ENCODE measurements around the gene EPB42.

The EPB42 gene

GRCh38 chr15:43249699-43250203, 28.9 kb upstream of the EPB42 start:
- Mint-ChIP-seq H3K4me3 (peak overlapping the region; percentile 17 to 22), H3K4me1 (peaks cover 57% of the 10 kb centered on the region), H3K27me3 (peaks cover 16% of the 10 kb centered on the region), H3K9me3 (peaks cover 0 to 6% of the 10 kb centered on the region in 2 donors), H3K27ac (peak overlapping the region; percentile 23 to 72)
- ATAC-seq, result peak; percentile 71
- DNase-seq, result peak in 1 of 2 donors; percentile 50

DNA sequence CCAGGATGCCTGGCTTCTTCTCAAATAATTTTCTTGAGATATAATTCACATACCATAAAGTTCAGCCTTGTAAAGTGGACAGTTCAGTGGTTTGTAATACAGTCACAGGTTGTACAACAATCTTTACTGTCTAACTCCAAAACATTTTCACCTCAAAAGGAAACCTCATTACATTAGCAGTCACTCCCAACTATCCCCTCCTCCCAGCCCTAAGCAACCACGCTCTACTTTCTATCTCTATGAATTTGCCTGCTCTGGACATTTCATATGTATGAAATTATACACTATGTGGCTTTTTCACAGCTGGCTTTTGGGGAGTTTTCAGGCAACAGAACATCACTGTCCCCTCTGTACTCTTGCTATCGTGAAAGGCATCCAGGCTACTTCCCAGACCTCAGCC, 28.4 kb upstream of the EPB42 start:
- Mint-ChIP-seq H3K9me3 (peaks cover 0 to 6% of the 10 kb centered on the region in 2 donors), H3K27ac (peak overlapping the region in 1 of 2 donors; percentile 72), H3K4me3 (peak overlapping the region; percentile 17 to 22), H3K4me1 (peaks cover 52% of the 10 kb centered on the region), H3K27me3 (peaks cover 11% of the 10 kb centered on the region)
- DNase-seq, result no peak
- no peak for ATAC-seq

DNA sequence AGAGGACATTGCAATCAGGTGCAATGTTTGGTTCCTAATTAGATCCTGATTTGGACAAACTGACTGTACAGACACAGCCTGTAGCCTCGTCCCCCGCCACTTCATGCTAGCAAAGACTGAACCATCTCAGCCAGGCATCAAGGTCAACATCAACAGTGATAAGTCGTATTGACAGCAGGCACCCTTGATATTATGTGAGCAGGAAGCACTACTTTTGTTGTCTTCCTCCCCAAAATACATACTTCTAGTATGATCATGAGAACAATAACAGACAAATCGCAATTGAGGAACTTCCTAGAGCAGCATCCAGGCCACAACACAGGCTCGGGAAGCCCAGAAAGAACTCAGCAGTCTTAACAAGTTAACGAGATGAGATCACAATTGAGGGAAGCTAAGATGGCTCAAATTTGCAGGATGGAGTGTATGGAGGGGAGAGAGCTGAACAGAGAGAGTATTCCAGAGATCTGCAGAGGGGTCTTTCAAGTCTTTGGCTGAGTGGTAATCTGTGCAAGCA, 25.5 kb upstream of the EPB42 start:
- Mint-ChIP-seq H3K9me3 (peaks cover 0 to 6% of the 10 kb centered on the region in 2 donors), H3K4me3 (no peak overlapping the region), H3K27ac (no peak overlapping the region), H3K27me3 (no peaks in the 10 kb centered on the region), H3K4me1 (peaks cover 24% of the 10 kb centered on the region)
- ATAC-seq (no peak), DNase-seq (no peak)

- DNase-seq, result no peak
- no peak overlapping the region for H3K27ac Mint-ChIP-seq
- no peaks in the 10 kb centered on the region for H3K27me3 Mint-ChIP-seq
These were observed 23.3 kb upstream of the EPB42 start for GRCh38 chr15:43244092-43244491.

DNA sequence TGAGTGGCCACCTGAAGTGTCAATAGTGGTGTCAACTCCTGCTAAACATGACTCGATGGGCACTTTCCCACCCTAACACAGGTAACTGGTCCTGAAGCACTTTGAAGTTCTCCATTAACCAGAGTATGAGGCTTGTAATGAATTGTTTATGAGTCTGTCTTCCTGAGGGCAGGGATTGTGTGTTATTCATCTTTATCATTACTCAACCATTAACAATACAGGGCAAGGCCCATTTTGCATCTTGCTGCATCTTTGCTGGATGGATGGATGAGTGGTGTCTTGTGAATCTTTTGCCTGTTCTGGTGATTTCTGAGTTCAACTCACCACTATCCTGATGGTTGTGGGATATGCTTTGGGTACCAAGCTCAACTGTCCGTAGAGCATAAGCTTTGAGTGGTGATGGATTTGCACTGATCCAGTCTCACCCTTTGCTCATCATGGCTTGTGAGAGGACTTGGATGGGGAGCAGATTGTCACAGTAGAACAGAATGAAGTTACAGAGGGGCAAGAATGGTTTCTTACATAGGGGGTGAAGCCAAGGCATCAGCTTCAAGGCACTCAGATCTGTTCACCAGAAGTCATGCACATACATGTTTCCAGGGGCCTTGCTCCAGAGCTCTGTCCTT, 22.3 kb upstream of the EPB42 start:
- H3K27me3 Mint-ChIP-seq, result peaks cover 4% of the 10 kb centered on the region
- H3K4me3 Mint-ChIP-seq, result no peak overlapping the region
- peaks cover 25% of the 10 kb centered on the region for H3K4me1 Mint-ChIP-seq
- DNase-seq (no peak), ATAC-seq (no peak)
- H3K9me3 Mint-ChIP-seq, result no peaks in the 10 kb centered on the region
- H3K27ac Mint-ChIP-seq, result no peak overlapping the region

More at GRCh38 chr15:43244092-43244491, 23.3 kb upstream of the EPB42 start:
- ATAC-seq, result no peak
- Mint-ChIP-seq H3K4me1 (peaks cover 18% of the 10 kb centered on the region), H3K9me3 (no peaks in the 10 kb centered on the region), H3K4me3 (no peak overlapping the region)

GRCh38 chr15:43242616-43243015, 21.8 kb upstream of the EPB42 start:
- no peak overlapping the region for H3K27ac Mint-ChIP-seq
- H3K4me3 Mint-ChIP-seq, result no peak overlapping the region
- ATAC-seq, result no peak
- DNase-seq, result no peak
- peaks cover 9% of the 10 kb centered on the region for H3K27me3 Mint-ChIP-seq
- no peaks in the 10 kb centered on the region for H3K9me3 Mint-ChIP-seq
- H3K4me1 Mint-ChIP-seq, result peaks cover 30% of the 10 kb centered on the region

- Mint-ChIP-seq H3K27ac (no peak overlapping the region), H3K27me3 (peaks cover 10% of the 10 kb centered on the region), H3K9me3 (no peaks in the 10 kb centered on the region), H3K4me3 (no peak overlapping the region), H3K4me1 (peaks cover 30% of the 10 kb centered on the region)
- DNase-seq (no peak), ATAC-seq (no peak)
These were observed 20.3 kb upstream of the EPB42 start for GRCh38 chr15:43241100-43241499.

DNA sequence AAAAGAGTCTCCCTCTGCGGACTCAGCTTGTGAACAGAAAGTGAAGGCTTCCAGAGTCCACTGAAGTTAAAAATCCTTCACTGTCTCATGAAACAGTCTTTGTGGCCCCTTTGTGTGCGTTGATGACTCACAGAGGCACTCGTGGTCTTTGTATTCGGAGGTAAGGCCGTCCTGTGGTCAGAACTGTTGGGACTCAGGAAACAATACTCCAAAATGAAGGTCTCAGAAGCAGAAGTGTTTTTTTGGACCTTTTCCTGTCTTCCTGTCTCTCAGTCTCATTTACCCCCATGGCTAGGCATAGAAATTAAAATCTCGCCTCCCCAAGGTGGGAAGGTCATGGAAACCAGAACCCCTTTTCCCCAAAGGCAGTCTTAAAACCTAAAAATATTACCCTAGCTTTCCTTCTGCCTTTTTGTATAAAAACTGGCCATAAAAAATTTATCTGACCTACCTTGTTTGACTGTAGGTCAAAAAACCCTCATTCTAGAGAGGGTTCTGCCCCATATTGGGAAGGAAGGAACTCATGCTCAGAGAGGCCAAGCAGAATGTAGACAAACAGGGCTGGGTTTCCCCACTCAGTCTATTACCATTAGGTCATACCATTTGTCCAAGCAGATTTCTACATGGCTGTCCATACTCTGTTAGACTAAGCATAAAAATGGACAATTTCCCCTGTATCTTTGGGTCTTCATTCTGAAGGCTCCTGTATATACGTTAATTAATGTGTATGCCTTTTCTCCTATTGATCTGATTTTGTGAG, 19.1 kb upstream of the EPB42 start:
- peak; percentile 86 for ATAC-seq
- peak overlapping the region; percentile 26 to 31 for H3K4me3 Mint-ChIP-seq
- peak; percentile 14 to 36 for DNase-seq
- H3K9me3 Mint-ChIP-seq, result no peaks in the 10 kb centered on the region
- peak overlapping the region in 1 of 2 donors; percentile 62 for H3K27ac Mint-ChIP-seq
- H3K27me3 Mint-ChIP-seq, result peaks cover 20% of the 10 kb centered on the region
- H3K4me1 Mint-ChIP-seq, result peaks cover 30% of the 10 kb centered on the region

- peak overlapping the region in 1 of 2 donors; percentile 87 for H3K27ac Mint-ChIP-seq
- peaks cover 30% of the 10 kb centered on the region for H3K4me1 Mint-ChIP-seq
- ATAC-seq, result no peak
- no peak overlapping the region for H3K4me3 Mint-ChIP-seq
- H3K27me3 Mint-ChIP-seq, result peaks cover 26% of the 10 kb centered on the region
- DNase-seq, result no peak
- no peaks in the 10 kb centered on the region for H3K9me3 Mint-ChIP-seq
These were observed 17.9 kb upstream of the EPB42 start for GRCh38 chr15:43238671-43239131.

- ATAC-seq, result no peak
- H3K4me1 Mint-ChIP-seq, result peaks cover 30% of the 10 kb centered on the region
These were observed 17.1 kb upstream of the EPB42 start for GRCh38 chr15:43237842-43238470.

GRCh38 chr15:43235536-43235935, 14.7 kb upstream of the EPB42 start:
- H3K4me1 Mint-ChIP-seq, result peaks cover 29% of the 10 kb centered on the region
- DNase-seq, result no peak
- ATAC-seq, result no peak
- H3K27me3 Mint-ChIP-seq, result peaks cover 26% of the 10 kb centered on the region
- no peaks in the 10 kb centered on the region for H3K9me3 Mint-ChIP-seq
- peak overlapping the region in 1 of 2 donors; percentile 80 for H3K27ac Mint-ChIP-seq
- H3K4me3 Mint-ChIP-seq, result no peak overlapping the region

More at GRCh38 chr15:43237842-43238470, 17.1 kb upstream of the EPB42 start:
- Mint-ChIP-seq H3K27me3 (peaks cover 26% of the 10 kb centered on the region), H3K4me3 (no peak overlapping the region), H3K9me3 (no peaks in the 10 kb centered on the region), H3K27ac (no peak overlapping the region)
- DNase-seq, result no peak

- no peak for ATAC-seq
- H3K27ac Mint-ChIP-seq, result no peak overlapping the region
These were observed 11.6 kb upstream of the EPB42 start for GRCh38 chr15:43232289-43232874.

DNA sequence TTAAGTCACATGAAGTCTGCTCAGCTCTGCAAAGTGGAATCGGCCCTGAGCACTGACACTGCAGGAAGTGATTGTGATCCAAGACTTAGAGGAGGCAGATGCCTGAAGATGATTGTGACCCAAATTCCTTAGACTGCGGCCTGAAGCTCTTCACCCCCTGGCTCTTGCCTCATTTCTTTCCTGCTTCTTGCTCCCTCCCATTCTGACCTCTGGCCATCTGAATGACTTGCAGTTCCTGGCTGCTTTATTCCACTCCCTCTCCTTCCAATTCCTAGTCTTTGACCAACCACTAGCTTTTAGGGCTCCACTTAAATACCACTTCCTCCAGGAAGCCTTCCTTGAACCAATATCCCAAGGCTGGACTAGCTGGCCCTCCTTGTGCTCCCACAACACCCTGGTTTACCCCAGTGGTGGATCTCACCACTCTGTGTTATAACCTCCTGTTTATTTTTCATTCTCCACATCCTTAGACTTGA, 9.9 kb upstream of the EPB42 start:
- Mint-ChIP-seq H3K27me3 (peaks cover 33% of the 10 kb centered on the region), H3K9me3 (no peaks in the 10 kb centered on the region), H3K4me1 (peaks cover 4% of the 10 kb centered on the region), H3K27ac (no peak overlapping the region), H3K4me3 (no peak overlapping the region)
- ATAC-seq, result no peak
- DNase-seq, result no peak

More at GRCh38 chr15:43232289-43232874, 11.6 kb upstream of the EPB42 start:
- DNase-seq, result no peak
- Mint-ChIP-seq H3K9me3 (no peaks in the 10 kb centered on the region), H3K27me3 (peaks cover 23% of the 10 kb centered on the region), H3K4me1 (no peaks in the 10 kb centered on the region), H3K4me3 (no peak overlapping the region)

DNA sequence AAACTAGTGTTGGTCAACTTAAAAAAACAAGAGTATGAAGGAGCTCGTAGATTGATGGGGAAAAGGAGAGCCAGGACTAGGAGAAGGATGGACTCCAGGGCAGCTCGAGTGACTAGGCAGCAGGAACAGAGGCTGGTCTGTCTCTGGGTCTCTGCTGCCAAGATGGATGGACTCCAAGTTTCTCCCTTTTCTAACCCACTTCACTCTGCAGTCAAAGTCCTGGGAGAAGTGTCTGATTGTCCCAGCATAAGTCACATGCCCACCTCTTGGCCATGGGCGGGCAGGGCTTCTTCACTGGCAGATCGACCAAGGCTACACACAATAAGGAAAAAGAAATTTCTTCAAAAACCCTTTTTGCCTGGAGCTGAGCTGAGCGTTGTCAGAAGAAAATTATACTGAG, 9.2 kb upstream of the EPB42 start:
- Mint-ChIP-seq H3K9me3 (no peaks in the 10 kb centered on the region), H3K27ac (no peak overlapping the region), H3K4me1 (peaks cover 9% of the 10 kb centered on the region), H3K4me3 (no peak overlapping the region), H3K27me3 (peaks cover 31% of the 10 kb centered on the region)
- no peak for ATAC-seq
- DNase-seq, result no peak

Measured in stimulated activated naive CD8-positive, alpha-beta T cell treated with anti-CD3 and anti-CD28 coated beads, Interleukin-15, amount 100 ng/mL, for 72 hours (primary cell).